ENCODE measurements around the gene KCNH4.
"Not testable (repeated sequence)": the region's sequence is repeated elsewhere in the genome, so short reads cannot be mapped to it uniquely, and the experiment has no call there.

KCNH4 gene

DNA sequence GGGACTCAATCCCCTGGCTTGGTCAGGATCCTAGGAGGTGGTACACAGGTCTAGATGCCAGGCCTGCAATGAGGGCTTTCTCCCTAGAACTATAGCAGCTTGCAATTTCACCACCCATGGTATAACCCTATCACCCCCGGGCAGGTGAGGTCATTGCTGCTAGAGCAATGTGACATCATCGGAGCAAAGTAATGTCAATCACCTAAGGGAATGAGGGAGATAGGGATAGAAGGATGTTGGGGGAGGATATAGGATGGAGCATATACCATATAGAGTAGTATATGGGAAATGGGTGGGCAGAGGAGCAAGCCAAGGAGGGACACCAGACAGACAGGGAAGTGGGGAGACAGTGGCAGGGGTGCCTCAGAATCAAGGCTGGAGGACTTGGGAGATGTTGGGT is 3.3 kb downstream of the KCNH4 start:
- no peak for DNase-seq

GRCh38 chr17:42174126-42174783 is 6.7 kb downstream of the KCNH4 start:
- DNase-seq: no peak

DNA sequence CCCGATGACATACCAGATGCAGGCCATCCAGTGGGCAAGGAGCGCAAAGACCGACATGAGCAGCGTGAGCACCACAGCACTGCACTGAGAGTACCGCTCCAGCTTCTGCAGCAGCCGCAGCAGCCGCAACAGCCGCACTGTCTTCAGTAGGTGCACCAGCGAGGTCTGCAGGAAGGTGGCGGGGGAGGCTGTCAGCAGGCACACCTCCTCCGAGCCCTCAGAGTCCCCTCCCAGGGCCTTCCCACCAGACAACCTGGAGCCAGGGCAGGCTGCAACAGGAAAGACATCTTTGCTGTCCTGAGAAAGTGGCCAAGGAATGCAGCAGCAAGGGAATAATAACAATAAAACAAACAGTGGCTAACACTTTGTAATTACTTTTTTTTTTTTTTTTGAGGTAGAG is 9.1 kb downstream of the KCNH4 start:
- no peak for DNase-seq

DNA sequence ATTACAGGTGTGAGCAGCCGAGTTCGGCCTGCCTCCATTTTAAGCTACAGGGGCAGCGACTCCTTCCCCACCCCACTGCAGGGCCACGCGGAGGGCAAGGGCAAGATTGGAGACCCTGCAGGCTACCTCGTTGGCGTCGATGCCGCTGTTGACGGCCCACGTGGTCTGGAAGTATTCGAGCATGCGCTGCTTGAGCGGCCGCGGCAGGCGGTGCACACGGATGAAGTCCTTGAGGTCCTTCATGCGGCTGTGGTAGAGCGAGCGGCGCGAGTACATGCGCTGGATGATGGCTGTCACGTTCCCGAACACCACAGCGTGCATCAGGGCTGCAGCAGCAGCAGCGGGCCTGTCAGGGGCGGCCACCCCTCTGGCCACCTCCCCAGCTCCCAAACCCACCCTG is 11.6 kb downstream of the KCNH4 start:
- DNase-seq: no peak

GRCh38 chr17:42167807-42168206 is 13.1 kb downstream of the KCNH4 start:
- DNase-seq: no peak

- DNase-seq: no peak
Observed at GRCh38 chr17:42166196-42166763, 14.7 kb downstream of the KCNH4 start.

GRCh38 chr17:42165751-42166150 is 15.2 kb downstream of the KCNH4 start:
- DNase-seq: no peak

- no peak for DNase-seq
Observed at GRCh38 chr17:42163696-42164407, 17.1 kb downstream of the KCNH4 start.

GRCh38 chr17:42163113-42163512 is 17.8 kb downstream of the KCNH4 start:
- no peak for DNase-seq

DNA sequence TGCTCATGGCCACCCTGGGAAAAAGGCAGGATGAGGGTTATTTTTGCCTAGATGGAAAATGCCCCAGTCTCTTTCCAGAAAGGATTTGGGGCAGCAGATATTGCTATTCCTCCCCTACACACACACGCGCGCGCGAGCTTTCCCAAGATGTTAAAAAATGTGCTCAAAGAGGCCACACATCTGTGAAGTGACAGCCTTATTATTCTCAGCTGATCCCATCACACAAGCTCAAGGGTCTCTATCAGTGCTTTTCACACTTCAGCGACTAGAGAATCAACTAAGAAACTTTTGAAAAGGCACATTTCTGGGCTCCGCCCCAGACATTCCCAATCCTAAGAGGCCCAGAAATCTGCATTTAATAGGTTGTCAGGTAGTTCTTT is 20.4 kb downstream of the KCNH4 start:
- DNase-seq: no peak

- no peak for DNase-seq
Observed at GRCh38 chr17:42159796-42160530, 21.0 kb downstream of the KCNH4 start.

- DNase-seq: no peak
Observed at GRCh38 chr17:42155614-42156045, 25.3 kb downstream of the KCNH4 start.

GRCh38 chr17:42153919-42154742 is 26.8 kb downstream of the KCNH4 start:
- DNase-seq: no peak

DNA sequence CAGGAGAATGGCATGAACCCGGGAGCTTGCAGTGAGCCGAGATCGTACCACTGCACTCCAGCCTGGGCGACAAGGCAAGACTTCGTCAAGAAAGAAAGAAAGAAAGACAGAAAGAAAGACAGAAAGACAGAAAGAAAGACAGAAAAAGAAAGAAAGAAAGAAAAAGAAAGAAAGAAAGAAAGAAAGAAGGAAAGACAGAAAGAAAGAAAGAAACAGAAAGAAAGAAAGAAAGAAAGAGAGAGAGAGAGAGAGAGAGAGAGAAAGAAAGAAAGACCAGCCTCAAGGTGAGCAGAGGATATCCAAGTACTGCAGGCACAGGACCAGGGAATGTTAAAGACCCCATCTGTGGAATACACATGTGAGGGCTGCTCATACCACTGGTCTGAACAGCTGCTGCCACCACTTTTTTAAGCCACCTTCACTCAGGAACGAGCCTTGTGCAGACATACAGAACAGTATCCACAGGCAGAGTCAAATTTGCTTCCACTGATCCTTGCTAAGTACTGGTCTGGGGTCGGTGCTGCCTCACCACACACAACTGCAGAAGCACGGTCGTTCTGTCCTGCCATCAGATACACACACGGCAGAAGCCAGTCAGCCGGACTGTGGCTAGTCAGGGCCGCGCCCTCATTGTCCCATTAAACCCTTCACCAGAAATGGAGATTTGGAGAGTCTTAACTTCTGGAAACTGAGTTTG is 33.9 kb downstream of the KCNH4 start:
- no peak for DNase-seq

DNA sequence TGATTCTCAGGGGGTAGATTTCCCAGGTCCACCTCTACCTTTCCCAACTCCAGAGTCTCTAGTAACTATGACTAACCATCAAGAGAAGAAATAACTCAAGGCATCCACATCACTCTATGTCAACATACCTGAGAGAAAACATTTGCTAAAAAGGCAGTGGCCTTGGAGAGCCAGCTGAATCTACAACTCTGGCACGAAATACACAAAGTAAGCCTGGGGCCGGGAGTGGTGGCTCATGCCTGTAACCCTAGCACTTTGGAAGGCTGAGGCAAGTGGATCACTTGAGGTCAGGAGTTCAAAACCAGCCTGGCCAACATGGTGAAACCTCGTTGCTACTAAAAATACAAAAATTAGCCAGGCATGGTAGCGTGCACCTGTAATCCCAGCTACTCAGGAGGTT is 37.8 kb downstream of the KCNH4 start:
- DNase-seq: not testable (repeated sequence)

- DNase-seq: no peak
Observed at GRCh38 chr17:42142371-42142896, 38.5 kb downstream of the KCNH4 start.

DNA sequence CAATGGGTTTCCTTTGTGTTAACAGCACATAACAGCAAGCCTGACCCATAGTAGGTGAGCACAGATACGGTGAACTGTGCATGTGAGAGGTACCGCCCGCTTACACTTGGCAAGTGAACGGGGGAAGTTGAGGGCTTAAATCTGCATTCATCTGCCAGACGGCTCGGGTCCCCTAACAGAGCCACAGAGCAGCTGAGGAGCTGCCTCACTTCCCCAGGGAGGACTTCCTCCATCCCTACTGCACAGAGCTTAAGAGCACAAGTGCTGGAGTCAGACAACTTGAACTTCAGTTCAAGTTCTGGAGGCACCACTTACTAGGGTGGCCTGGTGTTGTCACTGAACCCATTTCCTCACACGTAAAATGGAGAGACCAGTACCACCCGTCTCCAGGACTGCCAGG is 39.6 kb downstream of the KCNH4 start:
- no peak for DNase-seq

DNA sequence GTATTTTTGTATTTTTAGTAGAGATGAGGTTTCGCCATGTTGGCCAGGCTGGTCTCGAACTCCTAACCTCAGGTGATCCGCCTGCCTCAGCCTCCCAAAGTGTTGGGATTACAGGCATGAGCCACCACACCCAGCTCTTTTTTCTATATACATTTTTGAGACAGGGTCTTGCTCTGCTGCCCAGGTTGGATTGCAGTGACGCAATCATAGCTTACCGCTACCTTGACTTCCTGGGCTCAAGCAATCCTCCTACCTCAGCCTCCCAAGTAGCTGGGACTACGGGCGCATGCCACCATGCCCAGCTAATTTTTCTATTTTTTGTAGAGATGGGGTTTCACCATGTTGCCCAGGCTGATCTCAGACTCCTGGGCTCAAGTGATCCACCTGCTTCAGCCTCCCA is 40.3 kb downstream of the KCNH4 start:
- not testable (repeated sequence) for DNase-seq

GRCh38 chr17:42138749-42139492 is 42.0 kb downstream of the KCNH4 start:
- DNase-seq: no peak

DNA sequence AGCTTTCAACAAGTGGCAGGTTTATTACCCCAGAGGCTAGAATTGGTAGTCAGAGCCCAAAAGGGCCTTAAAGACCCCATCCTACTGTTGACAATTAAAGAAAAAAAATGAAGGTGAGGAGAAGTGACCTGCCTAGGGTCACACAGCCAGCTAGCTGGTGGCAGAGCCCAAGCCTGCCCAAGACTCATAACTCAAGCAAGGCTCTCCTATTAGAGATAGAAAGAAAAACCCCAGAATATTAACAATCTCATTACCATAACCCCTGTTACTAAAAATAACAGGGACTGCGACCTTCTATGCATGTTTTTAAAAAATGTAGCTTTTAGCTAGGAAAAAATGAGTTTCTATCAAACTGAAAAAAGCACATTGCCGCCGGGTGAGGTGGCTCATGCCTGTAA is 44.3 kb downstream of the KCNH4 start:
- no peak for DNase-seq

Data from COR-L47 (cell line).